HCT116 (cell line): Measurements from ENCODE around the gene GPRC5B. TPM values are rescaled to one million over a fixed set of nuclear protein-coding genes. Genes with fewer than 3 reads are reported as not detected.

ENCODE experiments used
- ATAC-seq: fragments of 200-7000 bp; cut with Tn5 transposase; 2 replicates; pipeline ENCODE4 v1.9.1; 2020; ENCODE audit warnings: mild to moderate bottlenecking, moderate library complexity
- BruUV-seq: library from RNA; stranded (reverse); fragments of 400-500 nt; replicated peaks from 2 replicates; lab custom pipeline; 2021; lab: Mats Ljungman, UMichigan
- CTCF ChIA-PET: fragments of 300-600 bp; sonication (Branson Sonifier 250); formaldehyde crosslinking; loops from one replicate; lab custom pipeline; 2021; ENCODE audit warnings: antibody characterized with exemption; lab: Charles Lee
- POLR2A ChIA-PET: fragments of 300-600, 350-600 bp; sonication (Branson Sonifier 250); formaldehyde crosslinking; loops from one replicate; lab custom pipeline; 2021; ENCODE audit warnings: antibody characterized with exemption; lab: Charles Lee
- RAD21 ChIA-PET, 2 experiments: fragments of 300-600 bp; sonication (Branson Sonifier 250); formaldehyde crosslinking; loops; one replicate each; lab custom pipeline; 2023; ENCODE audit warnings: low total read pairs in 2 of 2; ENCODE audit not compliant: uncharacterized antibody in 2 of 2, unreplicated experiment in 2 of 2, low non-redundant PET in 1 of 2; lab: Charles Lee
- DNase-seq: peaks from one replicate; pipeline ENCODE4 v3.0.0-alpha.2; 2010; ENCODE audit warnings: low read depth, low spot score
- H2AFZ ChIP-seq: fragments of 200-600 bp; shearing (Covaris generic), sonication (generic); 2 replicates; pipeline ENCODE4 v1.6.1; 2017; ENCODE audit warnings: low read depth, mixed run types, mixed read lengths, antibody characterized with exemption, low read length; ENCODE audit not compliant: poor library complexity, severe bottlenecking
- H3K27ac ChIP-seq: 2 replicates; pipeline ENCODE4 v1.5.1; 2012; ENCODE audit warnings: low read depth, low read length
- H3K27me3 ChIP-seq: fragments of 200-600 bp; sonication (generic); 2 replicates; pipeline ENCODE4 v1.6.1; 2016; ENCODE audit warnings: mixed run types, low read length, mixed read lengths; ENCODE audit not compliant: insufficient read depth
- H3K36me3 ChIP-seq, 2 experiments: fragments of 200-500 bp in 1 of 2; fragments of 200-600 bp in 1 of 2; sonication (Bioruptor generic) in 1 of 2; sonication (generic) in 1 of 2; 2 replicates each; pipeline versions ENCODE4 v1.5.1 to v1.6.1; 2014 to 2016; ENCODE audit warnings: low read length in 2 of 2, inconsistent platforms in 1 of 2, mixed read lengths in 1 of 2, mixed run types in 1 of 2; ENCODE audit not compliant: insufficient read depth in 2 of 2, control insufficient read depth in 1 of 2
- H3K4me1 ChIP-seq, 2 experiments: fragments of 200-600 bp in 1 of 2; sonication (generic) in 1 of 2; 2 replicates each; pipeline versions ENCODE4 v1.5.1 to v1.6.1; 2012 to 2017; ENCODE audit warnings: low read length in 2 of 2, inconsistent platforms in 1 of 2, mild to moderate bottlenecking in 1 of 2, mixed read lengths in 1 of 2, mixed run types in 1 of 2, moderate library complexity in 1 of 2; ENCODE audit not compliant: insufficient read depth in 2 of 2, control insufficient read depth in 1 of 2
- H3K4me2 ChIP-seq: fragments of 200-600 bp; sonication (generic); 2 replicates; pipeline ENCODE4 v1.6.1; 2017; ENCODE audit warnings: mixed run types, low read length, mixed read lengths
- H3K4me3 ChIP-seq, 2 experiments: fragments of 200-600 bp in 1 of 2; sonication (generic) in 1 of 2; replicated peaks in 1 of 2; 2 replicates each; pipeline ENCODE4 v1.5.1; 2011 to 2016; ENCODE audit warnings: low read length in 2 of 2, control low read depth in 1 of 2, low read depth in 1 of 2, mild to moderate bottlenecking in 1 of 2, mixed read lengths in 1 of 2, mixed run types in 1 of 2
- H3K79me2 ChIP-seq: fragments of 200-600 bp; sonication (generic); 2 replicates; pipeline ENCODE4 v1.6.1; 2017; ENCODE audit warnings: mild to moderate bottlenecking, mixed run types, low read length, moderate library complexity, mixed read lengths; ENCODE audit not compliant: insufficient read depth
- H3K9ac ChIP-seq: fragments of 200-600 bp; sonication (generic); 2 replicates; pipeline ENCODE4 v1.6.1; 2016; ENCODE audit warnings: low read length, mixed read lengths
- H3K9me2 ChIP-seq: fragments of 200-600 bp; sonication (generic), shearing (Covaris generic); 2 replicates; pipeline ENCODE4 v1.6.1; 2017; ENCODE audit warnings: mixed run types, mild to moderate bottlenecking, moderate library complexity; ENCODE audit not compliant: insufficient read depth
- H3K9me3 ChIP-seq, 2 experiments: fragments of 200-500 bp in 1 of 2; fragments of 200-600 bp in 1 of 2; sonication (Bioruptor generic) in 1 of 2; sonication (generic) in 1 of 2; 2 replicates each; pipeline ENCODE4 v1.6.1; 2014 to 2017; ENCODE audit warnings: low read length in 2 of 2, mixed read lengths in 2 of 2, inconsistent platforms in 1 of 2, low read depth in 1 of 2, mild to moderate bottlenecking in 1 of 2, mixed run types in 1 of 2, moderate library complexity in 1 of 2; ENCODE audit not compliant: control insufficient read depth in 1 of 2, insufficient read depth in 1 of 2
- H4K20me1 ChIP-seq: fragments of 200-600 bp; sonication (generic), shearing (Covaris generic); 2 replicates; pipeline ENCODE4 v1.6.1; 2017; ENCODE audit warnings: mixed run types, mild to moderate bottlenecking, moderate library complexity; ENCODE audit not compliant: insufficient read depth
- ATF3 ChIP-seq: IDR thresholded peaks from 2 replicates; pipeline ENCODE4 v1.6.1; 2012
- CBX3 ChIP-seq: IDR thresholded peaks from 2 replicates; pipeline ENCODE4 v1.6.1; 2012; ENCODE audit warnings: low read depth
- CEBPB ChIP-seq: IDR thresholded peaks from 2 replicates; pipeline ENCODE4 v1.6.1; 2012; ENCODE audit warnings: low read depth
- ELF1 ChIP-seq: IDR thresholded peaks from 2 replicates; pipeline ENCODE4 v1.6.1; 2012; ENCODE audit warnings: low read depth, borderline replicate concordance
- EZH2 ChIP-seq: fragments of 200-600 bp; sonication (generic); IDR thresholded peaks from 2 replicates; pipeline ENCODE4 v1.6.1; 2017; ENCODE audit warnings: antibody characterized with exemption, mixed run types
- JUND ChIP-seq: IDR thresholded peaks from 2 replicates; pipeline ENCODE4 v1.6.1; 2012
- MAX ChIP-seq: IDR thresholded peaks from 2 replicates; pipeline ENCODE4 v1.6.1; 2012
- POLR2A ChIP-seq: IDR thresholded peaks from 2 replicates; pipeline ENCODE4 v1.7.0; 2011; ENCODE audit warnings: borderline replicate concordance; ENCODE audit not compliant: insufficient read depth, insufficient read length; ENCODE audit errors: extremely low read depth
- POLR2AphosphoS5 ChIP-seq: IDR thresholded peaks from 2 replicates; pipeline ENCODE4 v1.6.1; 2011; ENCODE audit warnings: mild to moderate bottlenecking, low read depth, low read length, moderate library complexity
- RAD21 ChIP-seq: IDR thresholded peaks from 2 replicates; pipeline ENCODE4 v1.6.1; 2012; ENCODE audit warnings: low read depth, mild to moderate bottlenecking
- SIN3A ChIP-seq: IDR thresholded peaks from 2 replicates; pipeline ENCODE4 v1.6.1; 2012; ENCODE audit warnings: low read depth
- SP1 ChIP-seq: IDR thresholded peaks from 2 replicates; pipeline ENCODE4 v1.6.1; 2012; ENCODE audit warnings: low read depth
- SRF ChIP-seq: IDR thresholded peaks from 2 replicates; pipeline ENCODE4 v1.6.1; 2012; ENCODE audit warnings: low read depth
- TCF7L2 ChIP-seq: IDR thresholded peaks from 2 replicates; pipeline ENCODE4 v1.7.0; 2011; ENCODE audit warnings: borderline replicate concordance, inconsistent platforms; ENCODE audit not compliant: insufficient read depth, insufficient read length; ENCODE audit errors: extremely low read depth
- YY1 ChIP-seq: IDR thresholded peaks from 2 replicates; pipeline ENCODE4 v1.6.1; 2011; ENCODE audit warnings: low read length, low read depth, moderate library complexity, mild to moderate bottlenecking; ENCODE audit not compliant: insufficient replicate concordance; ENCODE audit errors: extremely low read depth
- ZBTB33 ChIP-seq: IDR thresholded peaks from 2 replicates; pipeline ENCODE4 v1.6.1; 2011; ENCODE audit warnings: mild to moderate bottlenecking, low read length, moderate library complexity; ENCODE audit not compliant: insufficient replicate concordance; ENCODE audit errors: extremely low read depth
- intact Hi-C: fragments of 100-400 bp; cut with micrococcal nuclease; formaldehyde crosslinking; loops from 2 replicates; pipeline ENCODE4 v1.10.0; 2022
- total RNA-seq: library from RNA; stranded (reverse); gene quantifications from one replicate; pipeline ENCODE4 v1.2.1, GENCODE V29; 2021; ENCODE audit not compliant: unreplicated experiment

GPRC5B gene
- total RNA-seq, 1 experiment from 2014 or later, result 7.2 TPM

- no peak overlapping the region for H3K27ac ChIP-seq
- no peaks in the 10 kb centered on the region for H3K79me2 ChIP-seq
- ChIA-PET RAD21 (no interaction called here), POLR2A (no interaction called here), CTCF (interaction anchor here (2.1 to 2.2 kb wide), 2 partner anchors 9 to 384 kb away, joined by 9 to 13 read pairs; no protein-coding TSS in a partner anchor)
- TF ChIP-seq POLR2AphosphoS5 (no peak), SRF (no peak), CBX3 (no peak), TCF7L2 (no peak), MAX (no peak), YY1 (no peak), SP1 (no peak), JUND (no peak), EZH2 (no peak), ELF1 (no peak), SIN3A (no peak), ATF3 (no peak), RAD21 (no peak), POLR2A (no peak), ZBTB33 (no peak), CEBPB (no peak)
- no peak overlapping the region for H3K4me2 ChIP-seq
- H2AFZ ChIP-seq, result no peak overlapping the region
- no peaks in the 10 kb centered on the region for H3K9me3 ChIP-seq
- H3K4me3 ChIP-seq, result no peak overlapping the region
- intact Hi-C loops, result no loop called here
- H3K36me3 ChIP-seq, result no peaks in the 10 kb centered on the region
- H3K9me2 ChIP-seq, result no peaks in the 10 kb centered on the region
- no peak overlapping the region for H3K9ac ChIP-seq
- no TSS peak for BruUV-seq
- H3K4me1 ChIP-seq, result peaks cover 0 to 4% of the 10 kb centered on the region in 2 experiments; a peak in 1 of 4 replicates
- no peak for DNase-seq
- no peak for ATAC-seq
- no peaks in the 10 kb centered on the region for H4K20me1 ChIP-seq
- H3K27me3 ChIP-seq, result no peaks in the 10 kb centered on the region
Observed at GRCh38 chr16:19916064-19916463, 31.4 kb upstream of the GPRC5B start.
